HL-60 (cell line): ENCODE results near the gene SIAH3.

Experiments used
- CTCF ChIP-seq: IDR thresholded peaks from one replicate; pipeline ENCODE4 v1.5.1; 2011; ENCODE audit warnings: low read length, control low read depth, inconsistent platforms; ENCODE audit not compliant: insufficient read depth
- GABPA ChIP-seq: IDR thresholded peaks from 2 replicates; pipeline ENCODE4 v1.6.1; 2012; ENCODE audit warnings: low read depth
- POLR2AphosphoS5 ChIP-seq: IDR thresholded peaks from 2 replicates; pipeline ENCODE4 v1.6.1; 2012; ENCODE audit warnings: low read depth
- TF ChIP-seq, protein P1 (sequence below): IDR thresholded peaks from 2 replicates; pipeline ENCODE4 v1.6.1; 2012; ENCODE audit warnings: low read depth; ENCODE audit not compliant: insufficient replicate concordance

DNA sequence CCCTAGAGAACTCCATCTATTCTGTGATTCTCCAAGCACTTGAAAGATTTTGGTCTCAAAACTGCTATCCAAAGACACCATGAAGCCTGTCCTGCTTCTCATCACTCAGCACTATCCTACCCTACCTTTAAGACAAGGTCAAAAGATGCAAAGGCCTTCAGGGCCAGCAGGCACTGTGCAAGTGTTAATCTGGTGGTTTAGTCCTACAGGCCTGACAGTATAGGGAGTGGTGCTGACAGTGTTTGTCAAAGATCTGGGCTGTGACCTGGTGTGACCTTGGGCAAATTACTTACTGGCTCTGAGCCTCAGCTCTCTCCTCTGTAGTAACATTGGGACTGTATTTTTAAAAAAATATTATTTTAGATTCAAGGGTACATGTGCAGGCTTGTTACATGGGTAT, 28.0 kb downstream of the SIAH3 start:
- TF ChIP-seq CTCF (no peak), GABPA (no peak), POLR2AphosphoS5 (no peak)
- TF ChIP-seq, protein P1, sequence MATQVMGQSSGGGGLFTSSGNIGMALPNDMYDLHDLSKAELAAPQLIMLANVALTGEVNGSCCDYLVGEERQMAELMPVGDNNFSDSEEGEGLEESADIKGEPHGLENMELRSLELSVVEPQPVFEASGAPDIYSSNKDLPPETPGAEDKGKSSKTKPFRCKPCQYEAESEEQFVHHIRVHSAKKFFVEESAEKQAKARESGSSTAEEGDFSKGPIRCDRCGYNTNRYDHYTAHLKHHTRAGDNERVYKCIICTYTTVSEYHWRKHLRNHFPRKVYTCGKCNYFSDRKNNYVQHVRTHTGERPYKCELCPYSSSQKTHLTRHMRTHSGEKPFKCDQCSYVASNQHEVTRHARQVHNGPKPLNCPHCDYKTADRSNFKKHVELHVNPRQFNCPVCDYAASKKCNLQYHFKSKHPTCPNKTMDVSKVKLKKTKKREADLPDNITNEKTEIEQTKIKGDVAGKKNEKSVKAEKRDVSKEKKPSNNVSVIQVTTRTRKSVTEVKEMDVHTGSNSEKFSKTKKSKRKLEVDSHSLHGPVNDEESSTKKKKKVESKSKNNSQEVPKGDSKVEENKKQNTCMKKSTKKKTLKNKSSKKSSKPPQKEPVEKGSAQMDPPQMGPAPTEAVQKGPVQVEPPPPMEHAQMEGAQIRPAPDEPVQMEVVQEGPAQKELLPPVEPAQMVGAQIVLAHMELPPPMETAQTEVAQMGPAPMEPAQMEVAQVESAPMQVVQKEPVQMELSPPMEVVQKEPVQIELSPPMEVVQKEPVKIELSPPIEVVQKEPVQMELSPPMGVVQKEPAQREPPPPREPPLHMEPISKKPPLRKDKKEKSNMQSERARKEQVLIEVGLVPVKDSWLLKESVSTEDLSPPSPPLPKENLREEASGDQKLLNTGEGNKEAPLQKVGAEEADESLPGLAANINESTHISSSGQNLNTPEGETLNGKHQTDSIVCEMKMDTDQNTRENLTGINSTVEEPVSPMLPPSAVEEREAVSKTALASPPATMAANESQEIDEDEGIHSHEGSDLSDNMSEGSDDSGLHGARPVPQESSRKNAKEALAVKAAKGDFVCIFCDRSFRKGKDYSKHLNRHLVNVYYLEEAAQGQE = no peak
